Amniotic stem cell (primary cell): ENCODE measurements around the gene PAK4.

ENCODE experiments used
- DNase-seq: peaks from one replicate; lab custom pipeline; 2025; lab: John Stamatoyannopoulos, UW

The PAK4 gene

GRCh38 chr19:39180749-39181148, 55.2 kb downstream of the PAK4 start:
- DNase-seq, result no peak

GRCh38 chr19:39181500-39182173, 56.1 kb downstream of the PAK4 start:
- DNase-seq, result no peak

- DNase-seq, result no peak
These were observed 56.6 kb downstream of the PAK4 start for GRCh38 chr19:39182174-39182505.

- DNase-seq, result no peak
These were observed 57.5 kb downstream of the PAK4 start for GRCh38 chr19:39183104-39183503.

- no peak for DNase-seq
These were observed 60.8 kb downstream of the PAK4 start for GRCh38 chr19:39186391-39186790.

GRCh38 chr19:39187552-39187943, 62.0 kb downstream of the PAK4 start:
- DNase-seq, result no peak

GRCh38 chr19:39188960-39189359, 63.4 kb downstream of the PAK4 start:
- no peak for DNase-seq

- DNase-seq, result no peak
These were observed 65.2 kb downstream of the PAK4 start for GRCh38 chr19:39190768-39191167.

GRCh38 chr19:39192846-39193245, 67.3 kb downstream of the PAK4 start:
- DNase-seq, result no peak

- DNase-seq, result no peak
These were observed 68.2 kb downstream of the PAK4 start for GRCh38 chr19:39193803-39194202.

- no peak for DNase-seq
These were observed 69.4 kb downstream of the PAK4 start for GRCh38 chr19:39194832-39195542.

- DNase-seq, result no peak
These were observed 70.2 kb downstream of the PAK4 start for GRCh38 chr19:39195755-39196154.

GRCh38 chr19:39196320-39196719, 70.7 kb downstream of the PAK4 start:
- DNase-seq, result no peak

GRCh38 chr19:39196860-39197562, 71.4 kb downstream of the PAK4 start, which contains the start of gene NCCRP1:
Gene NCCRP1 (plus strand): TSS chr19:39196964. CDS start chr19:39196983, 19 bp downstream.
- no peak for DNase-seq

GRCh38 chr19:39197808-39198207, 72.2 kb downstream of the PAK4 start:
- no peak for DNase-seq

- DNase-seq, result no peak
These were observed 73.4 kb downstream of the PAK4 start for GRCh38 chr19:39199025-39199424.

GRCh38 chr19:39200066-39200802, 74.6 kb downstream of the PAK4 start:
- no peak for DNase-seq

GRCh38 chr19:39200803-39201115, 75.2 kb downstream of the PAK4 start:
- no peak for DNase-seq

GRCh38 chr19:39202998-39203355, 77.4 kb downstream of the PAK4 start:
- no peak for DNase-seq

GRCh38 chr19:39203372-39204341, 78.1 kb downstream of the PAK4 start, which contains the start of gene SYCN:
Gene SYCN (minus strand): TSS chr19:39204263. CDS start chr19:39204254, 9 bp downstream.
- DNase-seq, result no peak

GRCh38 chr19:39205449-39205764, 79.8 kb downstream of the PAK4 start:
- no peak for DNase-seq

GRCh38 chr19:39206122-39206521, 80.5 kb downstream of the PAK4 start:
- no peak for DNase-seq
